NCI-H774 (cell line): ENCODE measurements around the gene PLEKHA8.

ENCODE experiments used
- DNase-seq: peaks from one replicate; lab custom pipeline; 2025; lab: John Stamatoyannopoulos, UW

PLEKHA8 gene

DNA sequence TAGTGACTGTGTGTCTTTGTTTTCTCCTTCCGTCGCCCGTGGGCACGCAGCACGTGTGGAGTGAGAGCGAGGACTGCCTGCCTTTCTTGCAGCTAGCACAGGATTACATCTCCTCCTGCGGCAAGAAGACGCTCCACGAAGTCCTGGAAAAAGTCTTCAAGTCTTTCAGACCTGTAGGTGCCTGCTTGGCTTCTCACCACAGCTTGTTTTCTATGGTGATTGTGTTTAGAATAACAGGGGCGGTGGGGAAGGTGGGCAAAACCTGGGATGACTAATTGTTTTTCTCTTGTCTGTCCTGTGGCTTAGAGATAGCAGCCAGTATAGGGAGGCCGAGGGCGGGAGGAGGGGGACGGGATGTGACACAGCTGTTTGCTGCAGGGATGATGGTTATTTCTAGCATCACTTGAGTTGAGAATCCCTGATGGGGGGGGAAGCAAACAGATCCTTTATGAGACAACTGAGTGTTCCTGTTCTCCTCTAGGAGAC, 118.0 kb downstream of the PLEKHA8 start:
- DNase-seq, result no peak

DNA sequence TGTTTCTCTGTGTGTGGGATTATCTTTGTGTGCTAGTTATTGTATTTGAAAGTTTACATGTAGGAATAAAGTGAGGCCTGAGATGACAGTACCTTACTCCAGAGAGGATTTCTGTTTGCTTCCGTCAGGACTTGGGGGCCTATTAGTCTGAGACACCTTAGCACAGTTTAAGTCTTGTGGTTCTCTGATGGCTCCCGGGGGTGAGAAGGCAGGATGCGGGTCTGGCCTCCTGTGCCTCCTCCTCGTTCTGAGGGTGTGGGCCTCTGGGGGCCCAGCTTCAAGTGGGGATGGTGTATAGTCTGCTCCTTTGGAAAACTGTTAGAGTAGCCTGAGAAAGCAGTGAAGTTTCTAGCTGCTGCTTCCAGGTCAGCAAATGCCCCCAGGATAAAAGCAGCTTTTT, 119.0 kb downstream of the PLEKHA8 start:
- DNase-seq, result no peak

DNA sequence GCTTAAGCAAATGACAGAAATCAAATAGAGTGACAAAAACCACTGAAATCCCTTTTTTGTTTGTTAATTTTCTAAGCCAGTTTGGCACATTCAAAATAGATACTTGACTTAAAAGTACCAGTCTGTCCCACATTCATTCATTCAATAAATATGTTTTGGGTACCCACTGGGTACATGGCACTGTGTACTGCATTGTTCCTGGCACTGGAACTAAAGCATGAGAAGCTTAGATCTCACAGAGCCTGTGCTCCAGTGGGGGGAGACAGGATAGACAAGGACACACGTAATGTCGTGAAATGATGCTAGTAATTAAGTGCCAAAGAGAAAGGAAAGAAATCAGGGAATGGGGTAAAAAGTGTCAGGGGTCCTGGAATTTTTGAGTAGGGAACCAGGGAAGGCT, 119.6 kb downstream of the PLEKHA8 start:
- no peak for DNase-seq

DNA sequence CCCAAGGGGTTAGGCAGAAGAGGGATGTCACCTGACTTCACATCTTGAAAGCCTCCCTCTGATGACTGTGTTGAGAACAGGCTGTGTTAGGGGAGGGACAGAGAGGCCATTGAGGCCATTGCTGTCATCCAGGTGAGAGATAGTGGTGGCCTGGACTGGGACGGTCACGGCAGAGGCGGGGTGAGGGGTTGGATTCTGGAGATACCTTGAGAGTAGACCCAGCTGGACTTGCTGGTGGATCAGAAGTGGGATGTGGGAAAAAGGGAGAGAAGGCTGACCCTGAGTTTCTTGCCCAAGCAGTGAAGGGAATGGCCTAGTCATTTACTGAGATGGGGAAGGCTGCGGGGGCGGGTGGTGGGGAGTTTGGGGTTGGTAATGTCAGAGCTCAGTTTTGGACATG, 120.2 kb downstream of the PLEKHA8 start:
- no peak for DNase-seq

DNA sequence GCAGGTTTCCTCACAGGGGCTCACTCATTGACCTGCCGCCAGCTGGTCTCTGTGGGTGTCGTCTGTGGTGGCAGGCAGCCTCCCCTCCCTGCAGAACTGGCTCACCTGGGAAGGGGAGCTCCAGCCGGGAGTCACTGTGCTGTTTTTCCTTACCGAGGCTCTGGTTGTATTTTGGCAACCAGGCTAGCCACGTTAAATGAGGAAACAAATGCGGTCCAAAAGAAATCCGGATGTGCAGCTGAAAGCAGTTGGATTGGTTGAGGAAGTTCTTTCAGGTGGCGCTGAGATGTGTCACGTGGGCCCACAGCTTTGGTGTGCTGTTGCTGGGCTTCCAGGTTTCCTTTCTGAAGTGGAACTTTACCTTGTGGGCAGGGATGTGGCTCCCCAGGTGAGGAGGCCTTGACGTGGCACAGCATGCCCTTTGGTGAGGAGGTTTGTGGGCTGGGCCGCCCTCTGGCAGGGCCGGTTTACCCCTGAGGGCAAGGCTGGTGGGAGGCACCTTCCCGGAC, 120.8 kb downstream of the PLEKHA8 start:
- DNase-seq, result no peak

DNA sequence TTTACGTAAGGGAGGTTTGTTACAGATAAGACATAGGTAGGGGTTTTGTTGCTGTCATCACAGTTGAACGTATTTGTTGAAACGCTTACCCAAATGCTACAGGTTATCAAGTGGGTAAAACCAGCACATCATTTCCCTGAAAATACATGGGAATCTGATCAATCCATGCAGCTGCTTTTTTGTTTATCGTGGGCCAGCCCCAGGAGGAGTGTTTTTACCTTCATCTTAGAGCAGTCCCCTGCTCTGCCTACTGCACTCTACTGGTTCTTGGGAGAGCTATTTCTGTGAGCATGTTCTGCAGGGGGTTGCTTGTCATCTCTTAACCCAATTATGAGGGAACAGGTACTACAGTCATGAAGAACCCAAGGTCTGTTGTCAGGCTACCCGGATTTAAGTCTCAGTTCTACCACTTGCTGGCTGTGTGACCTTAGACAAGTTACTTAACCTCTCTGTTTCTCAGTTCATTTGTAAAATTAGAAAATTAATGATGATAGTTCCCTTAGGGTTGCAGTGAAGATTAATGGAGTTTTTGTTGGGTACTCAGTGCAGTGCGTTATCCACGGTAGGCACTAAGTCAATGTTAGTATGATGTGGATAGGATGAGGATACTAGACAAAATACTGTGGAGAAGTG, 121.5 kb downstream of the PLEKHA8 start:
- DNase-seq, result no peak

DNA sequence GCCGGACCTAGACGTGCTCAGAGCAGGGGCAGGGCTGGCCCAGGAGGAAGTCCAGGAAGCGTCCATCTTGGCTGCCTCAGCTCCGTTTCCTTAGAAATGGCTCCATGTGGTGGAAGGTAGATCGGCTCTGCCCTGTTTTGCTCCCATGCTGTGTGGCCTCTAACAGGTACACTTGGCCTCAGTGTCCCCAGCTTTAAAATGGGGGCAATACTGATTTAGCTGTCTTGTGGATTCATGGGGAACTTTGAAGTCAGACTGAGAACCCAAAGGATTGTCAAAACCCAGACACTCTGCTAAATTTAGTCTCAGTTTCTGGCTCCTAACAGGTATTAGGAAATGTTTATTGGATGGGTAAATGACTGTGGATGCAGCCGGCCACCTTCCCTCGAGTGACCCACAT, 122.5 kb downstream of the PLEKHA8 start:
- DNase-seq, result no peak

DNA sequence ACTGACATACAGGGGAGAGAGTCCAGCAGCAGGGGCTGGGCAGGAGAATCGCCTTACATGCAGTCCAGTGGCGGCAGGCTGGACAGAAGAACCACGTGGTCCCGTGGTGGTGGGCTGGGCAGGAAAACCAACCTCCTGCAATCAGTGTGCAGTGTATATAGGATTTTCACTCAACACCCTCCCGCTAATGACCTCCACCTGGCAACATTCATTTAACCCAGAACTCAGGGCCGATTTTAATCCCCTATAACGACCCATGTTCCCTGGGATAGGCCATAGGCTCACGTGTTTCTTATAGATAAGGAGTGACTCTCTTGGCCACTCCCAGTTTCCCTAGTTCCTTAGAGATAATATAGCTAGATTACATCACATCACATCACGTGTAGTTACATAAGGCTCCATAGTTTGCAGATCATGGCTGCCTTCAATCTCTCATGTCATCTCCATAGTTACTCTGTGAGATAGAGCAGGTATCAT, 125.9 kb downstream of the PLEKHA8 start:
- DNase-seq, result no peak

DNA sequence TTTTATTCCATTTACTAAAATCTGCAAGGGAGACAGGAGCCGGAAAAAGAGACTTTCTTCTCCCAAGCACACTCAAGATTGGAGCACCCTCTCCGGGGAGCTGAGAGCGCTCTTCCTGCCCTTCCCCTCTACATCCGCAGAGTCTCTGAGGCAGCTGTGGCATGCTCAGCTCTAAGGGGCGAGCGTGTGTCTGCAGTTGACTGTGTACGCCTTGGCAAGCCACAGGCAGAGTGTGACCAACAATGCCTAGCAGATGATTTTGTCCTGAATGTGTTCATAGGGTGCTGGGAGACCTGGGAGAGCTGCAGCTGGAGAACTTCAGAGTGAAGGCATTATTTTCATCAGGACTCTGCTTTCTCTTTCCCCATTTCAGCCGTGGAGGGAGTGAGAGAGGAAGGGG, 127.3 kb downstream of the PLEKHA8 start:
- no peak for DNase-seq

DNA sequence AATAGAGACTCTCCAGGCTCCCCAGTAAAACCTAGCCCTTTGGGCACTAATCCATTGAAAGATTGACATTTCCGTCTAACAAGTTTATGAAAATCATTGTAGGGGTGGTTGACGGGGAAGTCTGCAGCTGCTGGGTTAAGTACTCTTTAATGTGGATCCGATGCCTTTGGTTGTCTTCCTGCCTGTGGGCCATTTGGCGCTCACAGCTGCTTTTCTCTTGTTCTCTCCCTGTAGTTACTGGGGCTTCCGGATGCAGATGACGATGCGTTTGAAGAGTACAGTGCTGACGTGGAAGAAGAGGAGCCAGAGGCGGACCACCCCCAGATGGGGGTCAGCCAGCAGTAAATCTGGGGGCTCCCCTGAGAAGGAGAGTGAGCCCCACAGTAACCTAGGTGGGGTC, 129.0 kb downstream of the PLEKHA8 start:
- DNase-seq, result no peak

DNA sequence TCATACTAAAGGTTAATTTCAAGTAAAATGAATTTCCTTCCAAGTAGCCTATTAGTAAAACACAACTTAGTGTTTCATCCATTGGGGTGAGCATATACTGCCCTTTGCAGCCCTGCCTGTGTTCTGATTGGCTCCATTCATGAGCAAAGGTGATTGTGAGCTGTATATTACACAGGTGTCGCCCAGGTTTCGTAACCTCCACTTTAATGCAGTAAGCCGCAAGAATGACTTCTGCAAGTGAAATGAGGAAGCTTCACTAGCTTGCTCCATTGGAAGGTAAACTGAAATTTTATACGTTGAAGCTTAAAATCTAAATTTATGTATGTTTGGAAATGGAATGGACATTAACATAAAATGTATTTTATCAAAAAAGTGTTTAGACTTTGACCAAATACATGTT, 131.0 kb downstream of the PLEKHA8 start:
- no peak for DNase-seq

DNA sequence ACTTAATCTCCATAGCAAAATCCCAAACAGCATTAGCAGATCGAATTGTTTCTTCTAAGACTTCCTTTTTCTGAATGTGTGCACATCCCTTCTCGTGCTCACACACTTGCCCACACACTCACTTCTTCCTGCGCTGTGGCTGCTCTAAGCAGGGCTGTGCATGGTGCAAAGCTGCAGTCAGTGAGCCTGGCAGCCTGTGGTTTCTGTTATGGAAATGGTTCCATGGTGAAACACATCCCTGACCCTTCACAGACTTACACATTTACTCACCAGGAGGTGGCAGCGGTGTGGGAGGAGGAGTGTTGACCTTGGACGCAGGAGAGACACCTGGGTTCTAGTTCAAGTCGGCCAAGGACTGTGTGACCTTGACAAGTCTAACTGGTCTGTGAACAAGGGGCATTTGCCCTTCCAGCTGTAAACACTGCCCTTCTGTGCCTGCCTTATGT, 131.5 kb downstream of the PLEKHA8 start:
- DNase-seq, result no peak

DNA sequence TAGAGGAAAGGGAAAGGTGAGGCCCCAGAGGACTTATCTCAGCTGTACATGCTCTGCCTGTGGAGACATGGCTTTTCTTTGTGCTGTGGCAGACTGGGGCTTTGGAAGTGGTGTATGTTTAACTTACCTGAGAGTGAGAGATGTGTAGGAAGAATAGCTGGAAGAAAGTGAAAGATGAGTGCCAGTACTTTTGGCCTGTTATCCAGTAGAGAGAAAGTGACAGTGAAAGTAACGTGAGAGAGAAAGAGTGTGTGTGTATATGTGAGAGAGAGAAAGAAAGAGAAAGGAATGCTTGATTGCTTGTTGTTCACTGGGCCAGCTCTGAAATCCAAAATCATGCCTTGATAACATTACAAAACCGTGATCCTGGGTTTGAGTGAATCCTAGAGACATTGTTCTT, 132.1 kb downstream of the PLEKHA8 start:
- no peak for DNase-seq

DNA sequence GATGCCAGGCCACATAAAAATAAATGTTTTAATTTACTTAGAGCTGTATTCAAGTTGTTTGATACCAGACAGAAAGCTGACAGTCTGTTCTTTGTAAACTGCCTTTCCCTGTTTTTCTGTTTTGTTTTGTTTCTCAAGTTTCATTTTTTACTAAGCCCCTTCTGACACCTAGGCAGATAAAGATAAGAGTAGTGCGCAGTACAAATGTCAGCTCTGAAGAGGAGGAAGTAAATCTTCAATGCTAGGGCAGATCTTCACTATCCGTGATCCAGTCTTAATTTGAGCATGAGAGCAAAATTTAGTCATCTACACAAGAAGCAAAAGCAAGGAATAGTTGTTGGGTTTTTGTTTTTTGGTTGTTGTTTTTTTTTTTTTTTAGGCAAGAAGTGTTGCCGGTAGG, 133.9 kb downstream of the PLEKHA8 start:
- DNase-seq, result no peak

DNA sequence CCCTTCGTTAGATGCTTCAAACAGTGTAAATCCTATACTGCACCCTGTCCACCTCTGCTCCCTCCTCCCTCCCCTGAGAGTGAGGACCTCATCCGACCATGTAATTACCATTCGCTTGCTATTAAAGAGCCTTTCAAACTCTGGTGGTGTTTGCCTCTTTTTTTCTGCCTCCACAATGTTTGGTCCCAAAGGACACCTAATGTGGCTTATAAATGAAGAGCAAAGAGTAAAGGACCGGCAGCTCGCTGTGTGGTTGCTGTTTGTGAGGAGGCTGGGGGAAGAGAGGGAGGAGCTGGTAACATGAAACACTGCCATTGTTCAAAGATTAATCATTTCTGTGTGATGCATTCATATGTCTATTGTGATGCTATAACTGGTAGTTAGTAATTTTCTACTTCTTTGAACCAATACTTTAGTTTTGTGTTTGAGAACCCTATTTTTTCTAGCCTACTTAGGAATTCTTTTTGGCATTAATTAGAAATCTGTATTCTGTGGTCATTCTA, 134.5 kb downstream of the PLEKHA8 start:
- no peak for DNase-seq

DNA sequence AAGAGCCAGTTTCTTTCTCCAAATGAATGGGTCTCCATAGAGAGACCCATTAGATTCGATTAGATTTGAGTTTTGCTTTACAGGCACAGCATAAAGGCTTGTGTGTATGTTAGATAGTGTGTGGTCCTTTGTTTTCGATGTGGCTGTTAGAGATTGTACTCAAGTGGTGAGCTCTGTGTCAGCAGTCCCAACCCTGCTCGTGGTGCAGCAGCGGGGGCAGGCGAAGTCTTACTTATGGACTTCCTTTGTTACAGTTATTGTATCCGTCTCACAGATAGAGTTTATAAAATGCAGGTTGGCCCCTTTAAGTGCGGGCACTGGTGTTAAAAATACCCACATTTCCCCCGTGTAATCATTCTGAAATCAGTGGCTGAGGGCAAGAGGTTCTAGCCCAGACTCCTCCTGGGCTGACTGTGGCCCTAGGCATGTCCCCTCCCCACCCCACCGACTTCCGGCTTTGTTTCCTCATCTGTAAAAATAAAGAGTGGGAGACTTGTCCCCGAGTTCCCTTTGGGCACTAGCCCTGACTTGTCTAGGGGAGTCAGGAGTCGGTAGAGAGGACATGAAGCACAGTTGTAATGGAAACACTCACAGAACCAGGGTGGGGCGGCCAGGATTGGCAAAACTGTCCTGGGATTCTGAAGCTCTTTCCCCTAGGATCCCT, 135.2 kb downstream of the PLEKHA8 start:
- no peak for DNase-seq

DNA sequence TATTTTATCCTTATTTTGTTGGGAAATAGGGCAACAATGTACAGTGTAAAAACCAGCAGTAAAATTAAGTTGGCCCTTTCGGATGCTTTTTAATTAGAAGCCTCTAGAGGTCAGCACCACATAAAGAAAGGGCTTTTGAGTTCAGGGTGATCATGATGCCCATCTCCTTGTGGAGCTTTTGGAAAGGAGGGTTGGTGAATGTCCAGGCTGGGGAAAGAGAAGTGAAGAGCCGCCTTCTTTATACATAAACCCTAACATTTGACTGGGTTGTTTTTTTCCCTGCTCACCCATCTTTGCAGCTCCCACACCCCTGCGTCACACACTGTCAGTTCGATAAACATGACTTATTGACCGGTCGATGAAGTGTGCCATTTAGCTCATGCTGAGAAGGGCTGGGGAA, 136.4 kb downstream of the PLEKHA8 start:
- DNase-seq, result peak; percentile 47

DNA sequence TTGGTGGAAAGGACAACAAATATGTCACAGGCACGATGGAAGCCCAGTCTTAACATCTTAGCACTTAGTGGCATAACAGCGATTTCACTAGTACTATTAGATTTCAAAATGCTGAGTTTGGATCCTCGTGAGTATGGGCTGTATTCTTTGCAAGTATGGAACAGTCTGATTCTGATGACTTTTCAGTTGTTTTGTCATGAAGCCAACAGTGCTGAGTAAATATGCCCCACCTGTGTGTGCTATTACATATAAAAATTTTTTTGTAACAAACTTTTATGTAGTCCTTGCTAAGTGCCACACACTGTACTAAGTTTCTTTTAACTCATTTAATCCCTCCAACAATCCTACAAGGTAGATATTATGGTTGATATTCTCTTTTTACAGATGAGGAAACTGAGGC, 137.4 kb downstream of the PLEKHA8 start:
- no peak for DNase-seq

DNA sequence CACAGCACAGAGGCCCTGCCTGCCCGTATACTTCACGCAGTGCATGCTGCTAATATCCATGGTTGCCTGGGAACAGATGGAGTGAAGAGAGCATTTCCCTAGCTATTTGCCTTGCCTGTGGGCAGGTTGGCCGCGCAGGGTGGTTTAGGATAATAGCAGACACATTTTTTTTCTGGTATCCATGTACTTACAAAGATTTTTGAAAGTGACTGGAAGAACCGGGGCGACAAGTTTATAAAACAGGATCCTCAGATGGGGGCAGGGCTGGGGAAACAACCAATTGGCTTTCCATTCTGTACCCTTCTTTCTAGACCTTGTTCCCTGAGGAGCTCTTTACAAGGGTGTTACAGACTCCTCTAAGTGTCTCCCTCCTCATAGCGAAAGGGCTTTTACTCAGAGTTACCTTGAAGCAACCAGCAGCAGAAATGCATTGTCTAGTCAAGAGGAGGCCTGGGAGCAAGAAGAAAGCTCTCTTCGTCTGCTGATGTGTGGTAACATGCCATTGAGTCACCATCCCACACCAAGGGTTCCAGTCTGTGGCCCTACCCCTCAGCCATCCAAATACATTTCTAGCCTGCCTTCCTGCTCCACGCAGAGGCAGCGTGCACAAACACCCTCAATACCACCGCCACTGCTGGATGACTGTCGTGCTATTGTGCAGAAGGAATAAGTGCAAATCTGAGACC, 138.1 kb downstream of the PLEKHA8 start:
- no peak for DNase-seq

DNA sequence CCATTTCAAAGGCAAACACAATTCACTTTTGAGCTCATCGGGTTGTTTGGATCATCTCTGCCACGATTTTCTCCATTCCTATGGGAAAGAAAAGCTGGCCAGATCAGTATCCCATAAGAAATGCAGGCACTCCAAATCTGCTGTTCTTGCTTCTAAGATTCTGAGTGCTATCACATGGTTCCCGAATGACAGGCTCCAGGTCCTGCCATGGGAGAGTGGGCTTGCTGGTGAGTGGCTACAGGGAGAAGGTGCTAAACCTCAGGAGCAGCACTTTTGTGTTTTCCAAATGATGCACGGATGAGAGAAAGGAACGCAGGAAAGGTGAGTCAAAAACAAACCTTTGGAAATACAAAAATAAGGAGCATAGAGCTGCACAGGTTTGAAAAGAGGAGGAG, 138.6 kb downstream of the PLEKHA8 start:
- DNase-seq, result no peak

DNA sequence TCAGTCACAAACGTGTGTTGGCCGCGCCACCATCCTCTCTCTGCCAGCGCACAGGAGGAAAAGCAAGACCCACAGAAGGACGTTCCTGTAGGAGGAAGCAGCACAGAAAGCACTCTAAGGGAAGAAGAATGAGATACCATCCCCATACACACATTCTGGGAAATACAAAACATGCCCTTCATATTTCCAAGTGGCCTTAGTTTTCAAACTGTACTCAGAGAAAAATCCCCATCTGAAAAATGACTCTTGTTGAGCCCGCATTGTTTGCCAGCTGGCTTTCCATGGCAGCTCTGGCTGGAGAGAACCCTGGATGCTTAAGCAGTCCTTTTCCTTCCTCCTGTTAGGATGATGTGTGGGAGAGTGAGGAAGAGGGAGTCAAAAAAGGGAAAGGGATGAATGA, 139.7 kb downstream of the PLEKHA8 start:
- no peak for DNase-seq

DNA sequence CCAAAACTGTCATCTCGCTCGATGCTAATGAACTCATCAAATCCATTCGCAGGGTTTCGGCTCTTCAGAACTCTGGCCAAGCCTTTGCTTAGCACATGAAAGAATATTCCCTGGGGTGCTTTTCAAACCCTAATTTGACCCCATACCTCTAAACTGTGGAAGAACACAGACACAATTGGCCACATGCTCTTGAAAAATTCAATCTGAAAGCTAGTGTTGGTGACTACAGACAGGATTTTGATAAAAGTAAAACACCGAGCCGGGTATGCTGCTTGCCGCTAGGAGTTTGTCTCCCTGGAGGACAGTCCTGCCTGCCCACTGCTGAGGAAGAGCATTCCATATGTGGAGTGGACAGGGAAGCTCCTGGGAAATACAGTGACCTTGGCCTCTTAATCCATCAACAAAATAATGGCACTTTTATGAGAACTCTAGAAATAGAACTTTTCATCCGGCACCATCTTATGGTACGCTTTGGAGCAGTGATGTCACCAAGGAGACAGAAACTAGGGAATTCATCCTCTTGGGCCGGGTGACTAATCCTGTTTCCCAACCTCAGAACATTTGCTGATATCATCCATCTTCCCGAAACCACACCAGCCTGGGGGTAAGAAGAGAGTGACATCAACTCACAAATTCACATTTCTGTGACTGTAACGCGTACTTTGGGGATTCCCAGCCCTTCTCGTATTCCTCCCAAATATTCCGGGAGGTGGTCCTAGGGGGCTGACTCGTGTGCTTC, 140.8 kb downstream of the PLEKHA8 start:
- DNase-seq, result no peak
